GM11168 (cell line): ENCODE results near the gene PRRX2.
"Not testable (repeated sequence)": the region's sequence is repeated elsewhere in the genome, so short reads cannot be mapped to it uniquely, and the experiment has no call there.

Experiments
- in situ Hi-C: fragments of 300-500 bp; cut with MboI; formaldehyde crosslinking; loops from one replicate; pipeline ENCODE4 v1.12.0; 2022; ENCODE audit warnings: low sequenced_read_pairs; ENCODE audit not compliant: unreplicated experiment

PRRX2 gene

GRCh38 chr9:129635099-129636065 is 30.1 kb upstream of the PRRX2 start:
- in situ Hi-C loops = no loop called here

- in situ Hi-C loops = not testable (repeated sequence)
Observed at GRCh38 chr9:129636343-129636742, 29.1 kb upstream of the PRRX2 start.

GRCh38 chr9:129637102-129637501 is 28.3 kb upstream of the PRRX2 start:
- in situ Hi-C loops = no loop called here

- in situ Hi-C loops = no loop called here
Observed at GRCh38 chr9:129637673-129638439, 27.6 kb upstream of the PRRX2 start.

GRCh38 chr9:129639034-129639630 is 26.3 kb upstream of the PRRX2 start:
- in situ Hi-C loops = no loop called here

GRCh38 chr9:129639756-129640085 is 25.7 kb upstream of the PRRX2 start:
- in situ Hi-C loops = no loop called here

GRCh38 chr9:129640086-129640870 is 25.2 kb upstream of the PRRX2 start:
- in situ Hi-C loops = no loop called here

- in situ Hi-C loops = no loop called here
Observed at GRCh38 chr9:129640871-129641749, 24.3 kb upstream of the PRRX2 start.

GRCh38 chr9:129641750-129642585 is 23.5 kb upstream of the PRRX2 start, which contains the start of gene ASB6:
TSS of gene ASB6 (minus strand) at chr9:129642151. CDS start at chr9:129641999, 152 bp downstream.
- in situ Hi-C loops = no loop called here

- in situ Hi-C loops = no loop called here
Observed at GRCh38 chr9:129643706-129644105, 21.7 kb upstream of the PRRX2 start.

GRCh38 chr9:129644365-129644764 is 21.1 kb upstream of the PRRX2 start:
- in situ Hi-C loops = no loop called here

- in situ Hi-C loops = no loop called here
Observed at GRCh38 chr9:129644902-129645301, 20.5 kb upstream of the PRRX2 start.

GRCh38 chr9:129646252-129646651 is 19.2 kb upstream of the PRRX2 start:
- in situ Hi-C loops = no loop called here

- in situ Hi-C loops = no loop called here
Observed at GRCh38 chr9:129646654-129647053, 18.8 kb upstream of the PRRX2 start.

GRCh38 chr9:129647635-129648034 is 17.8 kb upstream of the PRRX2 start:
- in situ Hi-C loops = no loop called here

GRCh38 chr9:129648092-129648763 is 17.2 kb upstream of the PRRX2 start:
- in situ Hi-C loops = no loop called here

- in situ Hi-C loops = no loop called here
Observed at GRCh38 chr9:129648764-129649115, 16.7 kb upstream of the PRRX2 start.
